ENCODE results near the gene SLCO2A1. TPM values are rescaled to one million over a fixed set of nuclear protein-coding genes. Genes with fewer than 3 reads are reported as not detected.

SLCO2A1 gene
- total RNA-seq, 6 donors from 2014 or later: 56.2 to 308 (median 133) TPM

GRCh38 chr3:133996251-133996661 lies 33.5 kb downstream of the SLCO2A1 start:
- Histone ChIP-seq H3K36me3 (no peaks in the 10 kb centered on the region), H3K27ac (no peak overlapping the region), H3K9me3 (no peaks in the 10 kb centered on the region), H3K4me1 (peaks cover 4 to 23% (median 16%) of the 10 kb centered on the region in 4 donors), H3K4me3 (no peak overlapping the region), H3K27me3 (no peaks in the 10 kb centered on the region)
- WGBS, 2 donors: 72 to 86% methylated on average over 9 to 12 of the region's 12 CpGs
- ATAC-seq (ENCODE audit: low FRiP score in 2 of 2) (no peak), DNase-seq (peak in 1 of 2 donors; percentile 55)
- TF ChIP-seq POLR2A (IDR thresholded peaks at IDR 0.05): no peak
- TF ChIP-seq, protein P1, sequence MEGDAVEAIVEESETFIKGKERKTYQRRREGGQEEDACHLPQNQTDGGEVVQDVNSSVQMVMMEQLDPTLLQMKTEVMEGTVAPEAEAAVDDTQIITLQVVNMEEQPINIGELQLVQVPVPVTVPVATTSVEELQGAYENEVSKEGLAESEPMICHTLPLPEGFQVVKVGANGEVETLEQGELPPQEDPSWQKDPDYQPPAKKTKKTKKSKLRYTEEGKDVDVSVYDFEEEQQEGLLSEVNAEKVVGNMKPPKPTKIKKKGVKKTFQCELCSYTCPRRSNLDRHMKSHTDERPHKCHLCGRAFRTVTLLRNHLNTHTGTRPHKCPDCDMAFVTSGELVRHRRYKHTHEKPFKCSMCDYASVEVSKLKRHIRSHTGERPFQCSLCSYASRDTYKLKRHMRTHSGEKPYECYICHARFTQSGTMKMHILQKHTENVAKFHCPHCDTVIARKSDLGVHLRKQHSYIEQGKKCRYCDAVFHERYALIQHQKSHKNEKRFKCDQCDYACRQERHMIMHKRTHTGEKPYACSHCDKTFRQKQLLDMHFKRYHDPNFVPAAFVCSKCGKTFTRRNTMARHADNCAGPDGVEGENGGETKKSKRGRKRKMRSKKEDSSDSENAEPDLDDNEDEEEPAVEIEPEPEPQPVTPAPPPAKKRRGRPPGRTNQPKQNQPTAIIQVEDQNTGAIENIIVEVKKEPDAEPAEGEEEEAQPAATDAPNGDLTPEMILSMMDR (IDR thresholded peaks at IDR 0.05): no peak
- no peak for TF ChIP-seq POLR2AphosphoS5 (IDR thresholded peaks at IDR 0.05)
- TF ChIP-seq EP300 (IDR thresholded peaks at IDR 0.05): no peak

DNA sequence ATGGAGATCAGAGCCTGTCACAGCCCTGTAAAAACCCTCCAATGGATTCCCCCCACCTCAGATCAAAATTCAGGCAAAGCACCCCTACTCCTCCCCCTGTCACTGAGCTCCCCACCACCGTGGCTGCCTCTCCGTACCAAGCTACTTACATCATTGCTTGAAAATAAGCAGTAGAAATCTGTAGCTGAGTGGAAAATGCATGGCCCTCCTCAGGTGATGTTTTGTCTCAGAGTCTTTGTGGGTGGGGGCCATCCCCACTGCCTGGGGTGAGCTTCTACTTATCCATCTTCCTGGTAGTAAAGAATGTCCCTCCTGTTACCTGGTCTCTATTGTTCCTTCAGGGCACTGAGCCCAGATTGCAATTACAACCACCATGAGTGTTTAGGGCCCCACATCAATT lies 34.5 kb downstream of the SLCO2A1 start:
- no peak for DNase-seq
- no peak overlapping the region for H3K27ac ChIP-seq
- peaks cover 4 to 29% (median 21%) of the 10 kb centered on the region in 4 donors for H3K4me1 ChIP-seq
- H3K27me3 ChIP-seq: no peaks in the 10 kb centered on the region
- no peak for ATAC-seq (ENCODE audit: low FRiP score in 2 of 2)
- TF ChIP-seq, protein P1 (IDR thresholded peaks at IDR 0.05): no peak
- no peak for TF ChIP-seq EP300 (IDR thresholded peaks at IDR 0.05)
- no peak for TF ChIP-seq POLR2AphosphoS5 (IDR thresholded peaks at IDR 0.05)
- no peak for TF ChIP-seq POLR2A (IDR thresholded peaks at IDR 0.05)
- H3K4me3 ChIP-seq: no peak overlapping the region
- WGBS, 2 donors: 72 to 100% methylated on average over 2 of the region's 2 CpGs
- H3K9me3 ChIP-seq: no peaks in the 10 kb centered on the region
- no peaks in the 10 kb centered on the region for H3K36me3 ChIP-seq

- no peaks in the 10 kb centered on the region for H3K9me3 ChIP-seq
- no peaks in the 10 kb centered on the region for H3K27me3 ChIP-seq
- ATAC-seq (ENCODE audit: low FRiP score in 2 of 2) (no peak), DNase-seq (no peak)
- no peaks in the 10 kb centered on the region for H3K36me3 ChIP-seq
- TF ChIP-seq, protein P1 (IDR thresholded peaks at IDR 0.05): no peak
- no peak for TF ChIP-seq POLR2AphosphoS5 (IDR thresholded peaks at IDR 0.05)
- no peak for TF ChIP-seq EP300 (IDR thresholded peaks at IDR 0.05)
- no peak for TF ChIP-seq POLR2A (IDR thresholded peaks at IDR 0.05)
- H3K4me3 ChIP-seq: no peak overlapping the region
- WGBS, 2 donors: 89 to 93% methylated on average over 8 of the region's 8 CpGs
- peaks cover 4 to 29% (median 23%) of the 10 kb centered on the region in 4 donors for H3K4me1 ChIP-seq
- peak overlapping the region in 2 of 4 donors; percentile 70 to 78 for H3K27ac ChIP-seq
Measured at GRCh38 chr3:133994166-133994890, 35.4 kb downstream of the SLCO2A1 start.

GRCh38 chr3:133992951-133993620 lies 36.6 kb downstream of the SLCO2A1 start:
- TF ChIP-seq, protein P1 (IDR thresholded peaks at IDR 0.05): no peak
- TF ChIP-seq POLR2AphosphoS5 (IDR thresholded peaks at IDR 0.05): no peak
- no peak for TF ChIP-seq EP300 (IDR thresholded peaks at IDR 0.05)
- no peak for TF ChIP-seq POLR2A (IDR thresholded peaks at IDR 0.05)
- Histone ChIP-seq H3K4me3 (no peak overlapping the region), H3K27me3 (no peaks in the 10 kb centered on the region), H3K27ac (peak overlapping the region in 3 of 4 donors; percentile 59 to 78 (median 70)), H3K4me1 (peaks cover 13 to 34% (median 31%) of the 10 kb centered on the region in 4 donors), H3K36me3 (no peaks in the 10 kb centered on the region), H3K9me3 (no peaks in the 10 kb centered on the region)
- WGBS, 2 donors: 72 to 80% methylated on average over 8 to 10 of the region's 10 CpGs
- DNase-seq (no peak), ATAC-seq (ENCODE audit: low FRiP score in 2 of 2) (no peak)
